Osteoblast (primary cell): ENCODE data around the gene SFXN3. TPM values are rescaled to one million over a fixed set of nuclear protein-coding genes. Genes with fewer than 3 reads are reported as not detected.

Source experiments
- DNase-seq: peaks from one replicate; pipeline ENCODE4 v3.0.0; 2011; ENCODE audit warnings: low spot score, mixed read lengths; ENCODE audit not compliant: insufficient read length; ENCODE audit errors: missing footprints
- H2AFZ ChIP-seq: 2 replicates; pipeline ENCODE4 v1.6.0; 2011; ENCODE audit warnings: mild to moderate bottlenecking, low read length
- H3K27ac ChIP-seq: 2 replicates; pipeline ENCODE4 v1.5.1; 2011; ENCODE audit warnings: mild to moderate bottlenecking, low read depth, low read length, moderate library complexity
- H3K27me3 ChIP-seq: 2 replicates; pipeline ENCODE4 v1.6.0; 2012; ENCODE audit warnings: mild to moderate bottlenecking, control low read depth, inconsistent platforms, low read length, moderate library complexity; ENCODE audit not compliant: insufficient read depth
- H3K36me3 ChIP-seq: 2 replicates; pipeline ENCODE4 v1.5.1; 2011; ENCODE audit warnings: mild to moderate bottlenecking, low read length, control low read depth, moderate library complexity; ENCODE audit not compliant: insufficient read depth
- H3K4me1 ChIP-seq: 2 replicates; pipeline ENCODE4 v1.5.1; 2011; ENCODE audit warnings: mild to moderate bottlenecking, low read length, control low read depth, moderate library complexity; ENCODE audit not compliant: insufficient read depth
- H3K4me2 ChIP-seq: 2 replicates; pipeline ENCODE4 v1.6.0; 2011; ENCODE audit warnings: mild to moderate bottlenecking, low read length; ENCODE audit not compliant: insufficient read depth
- H3K4me3 ChIP-seq: fragments of 200-600 bp; sonication (generic); 3 replicates; pipeline ENCODE4 v1.5.1; 2012; ENCODE audit warnings: mild to moderate bottlenecking, low read length, inconsistent platforms; ENCODE audit not compliant: insufficient read depth
- H3K79me2 ChIP-seq: 2 replicates; pipeline ENCODE4 v1.6.0; 2012; ENCODE audit warnings: mild to moderate bottlenecking, low read length, control low read depth, inconsistent platforms; ENCODE audit not compliant: insufficient read depth
- H3K9me3 ChIP-seq: 2 replicates; pipeline ENCODE4 v1.5.1; 2011; ENCODE audit warnings: low read depth, low read length, control low read depth
- H4K20me1 ChIP-seq: 2 replicates; pipeline ENCODE4 v1.6.0; 2012; ENCODE audit warnings: mild to moderate bottlenecking, low read length, control low read depth; ENCODE audit not compliant: insufficient read depth
- total RNA-seq: library from RNA; depleted of rRNA; stranded (reverse); fragments of >200 nt; gene quantifications from 2 replicates; pipeline ENCODE4 v1.2.3, GENCODE V29; 2012
- TF ChIP-seq, protein P1 (sequence below): IDR thresholded peaks from 2 replicates; pipeline ENCODE4 v1.5.1; 2011; ENCODE audit warnings: mild to moderate bottlenecking, low read depth, low read length, moderate library complexity; ENCODE audit errors: extremely low read depth

SFXN3 gene
- total RNA-seq, 1 donor, result 103 TPM

DNA sequence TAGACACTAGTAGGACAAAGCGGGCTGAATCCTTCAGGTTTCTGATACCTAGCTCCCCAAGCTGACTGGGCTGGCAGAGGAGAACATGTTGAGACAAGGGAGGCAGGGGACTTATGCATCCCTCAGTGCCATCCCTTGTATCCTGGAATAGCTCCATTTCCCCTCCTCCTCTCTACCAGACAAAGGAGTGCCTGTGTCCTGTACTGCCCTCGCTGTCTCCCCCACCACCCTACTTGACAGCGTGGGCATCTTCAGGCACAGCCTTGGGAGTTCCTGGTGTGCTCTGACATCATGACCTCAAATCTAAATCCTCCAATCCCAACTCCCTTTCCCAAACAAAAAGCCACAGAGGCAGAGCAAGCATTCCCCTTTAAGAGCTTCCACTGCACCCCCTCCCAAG lies 9.0 kb downstream of the SFXN3 start:
- TF ChIP-seq, protein P1, sequence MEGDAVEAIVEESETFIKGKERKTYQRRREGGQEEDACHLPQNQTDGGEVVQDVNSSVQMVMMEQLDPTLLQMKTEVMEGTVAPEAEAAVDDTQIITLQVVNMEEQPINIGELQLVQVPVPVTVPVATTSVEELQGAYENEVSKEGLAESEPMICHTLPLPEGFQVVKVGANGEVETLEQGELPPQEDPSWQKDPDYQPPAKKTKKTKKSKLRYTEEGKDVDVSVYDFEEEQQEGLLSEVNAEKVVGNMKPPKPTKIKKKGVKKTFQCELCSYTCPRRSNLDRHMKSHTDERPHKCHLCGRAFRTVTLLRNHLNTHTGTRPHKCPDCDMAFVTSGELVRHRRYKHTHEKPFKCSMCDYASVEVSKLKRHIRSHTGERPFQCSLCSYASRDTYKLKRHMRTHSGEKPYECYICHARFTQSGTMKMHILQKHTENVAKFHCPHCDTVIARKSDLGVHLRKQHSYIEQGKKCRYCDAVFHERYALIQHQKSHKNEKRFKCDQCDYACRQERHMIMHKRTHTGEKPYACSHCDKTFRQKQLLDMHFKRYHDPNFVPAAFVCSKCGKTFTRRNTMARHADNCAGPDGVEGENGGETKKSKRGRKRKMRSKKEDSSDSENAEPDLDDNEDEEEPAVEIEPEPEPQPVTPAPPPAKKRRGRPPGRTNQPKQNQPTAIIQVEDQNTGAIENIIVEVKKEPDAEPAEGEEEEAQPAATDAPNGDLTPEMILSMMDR, result no peak
- DNase-seq, result peak; percentile 43
- H3K79me2 ChIP-seq, result peaks cover 21% of the 10 kb centered on the region
- H3K4me1 ChIP-seq, result peaks cover 15% of the 10 kb centered on the region
- H4K20me1 ChIP-seq, result peaks cover 37% of the 10 kb centered on the region
- no peaks in the 10 kb centered on the region for H3K27me3 ChIP-seq
- no peaks in the 10 kb centered on the region for H3K9me3 ChIP-seq
- no peak overlapping the region for H3K27ac ChIP-seq
- H3K36me3 ChIP-seq, result peaks cover 55% of the 10 kb centered on the region
- H3K4me3 ChIP-seq, result no peak overlapping the region
- H2AFZ ChIP-seq, result no peak overlapping the region
- no peak overlapping the region for H3K4me2 ChIP-seq

DNA sequence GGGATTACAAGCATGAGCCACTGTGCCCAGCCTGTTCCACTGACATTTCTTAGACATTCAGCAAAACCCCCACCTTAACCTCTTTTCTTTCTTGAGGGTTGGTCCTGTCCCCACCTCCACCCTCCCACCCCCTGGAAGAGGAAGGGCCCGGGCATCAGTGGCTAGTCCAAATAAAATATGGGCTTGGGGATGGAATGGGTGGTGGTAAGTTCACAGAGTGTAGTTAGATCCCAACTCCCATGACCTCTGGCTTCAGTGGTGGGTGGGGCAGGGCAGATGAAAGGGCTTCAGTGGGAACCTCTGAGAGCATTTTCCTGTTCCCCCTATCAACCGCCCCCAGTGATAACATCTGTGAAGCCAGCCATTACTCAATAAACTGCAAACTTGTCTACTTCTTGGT lies 9.8 kb downstream of the SFXN3 start:
- peak; percentile 55 for DNase-seq
- Histone ChIP-seq H3K27me3 (no peaks in the 10 kb centered on the region), H3K4me3 (no peak overlapping the region), H2AFZ (no peak overlapping the region), H4K20me1 (peaks cover 29% of the 10 kb centered on the region), H3K27ac (no peak overlapping the region), H3K36me3 (peaks cover 47% of the 10 kb centered on the region), H3K79me2 (peaks cover 13% of the 10 kb centered on the region), H3K4me1 (peaks cover 15% of the 10 kb centered on the region), H3K4me2 (no peak overlapping the region), H3K9me3 (no peaks in the 10 kb centered on the region)
- TF ChIP-seq, protein P1, result no peak

DNA sequence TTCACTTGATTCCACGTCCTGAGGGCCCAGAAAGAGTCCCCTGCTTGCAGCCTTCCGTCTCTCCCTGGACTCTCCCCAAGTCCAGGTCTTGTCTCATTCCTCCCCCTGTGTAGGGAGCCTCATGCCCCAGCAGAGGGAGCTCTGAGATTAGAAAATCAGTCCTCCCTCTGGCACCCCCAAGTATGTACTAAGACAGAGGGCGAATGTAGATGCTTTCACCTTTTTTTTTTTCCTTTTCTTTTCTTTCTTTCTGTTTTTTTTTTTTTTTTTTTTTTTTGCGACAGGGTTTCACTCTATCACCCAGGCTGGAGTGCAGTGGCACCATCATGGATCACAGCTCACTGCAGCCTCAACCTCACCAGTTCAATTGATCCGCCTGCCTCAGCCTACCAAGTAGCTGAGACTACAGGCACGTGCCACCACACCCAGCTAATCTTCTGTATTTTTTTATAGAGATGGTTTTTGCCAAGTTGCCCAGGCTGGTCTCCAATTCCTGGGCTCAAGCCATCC lies 10.3 kb downstream of the SFXN3 start:
- peaks cover 24% of the 10 kb centered on the region for H4K20me1 ChIP-seq
- TF ChIP-seq, protein P1, result peak; percentile 87
- no peak overlapping the region for H3K27ac ChIP-seq
- DNase-seq, result peak; percentile 95
- H3K9me3 ChIP-seq, result no peaks in the 10 kb centered on the region
- H3K4me2 ChIP-seq, result no peak overlapping the region
- H3K4me1 ChIP-seq, result peaks cover 15% of the 10 kb centered on the region
- peaks cover 43% of the 10 kb centered on the region for H3K36me3 ChIP-seq
- H3K27me3 ChIP-seq, result no peaks in the 10 kb centered on the region
- H2AFZ ChIP-seq, result no peak overlapping the region
- peaks cover 8% of the 10 kb centered on the region for H3K79me2 ChIP-seq
- no peak overlapping the region for H3K4me3 ChIP-seq

DNA sequence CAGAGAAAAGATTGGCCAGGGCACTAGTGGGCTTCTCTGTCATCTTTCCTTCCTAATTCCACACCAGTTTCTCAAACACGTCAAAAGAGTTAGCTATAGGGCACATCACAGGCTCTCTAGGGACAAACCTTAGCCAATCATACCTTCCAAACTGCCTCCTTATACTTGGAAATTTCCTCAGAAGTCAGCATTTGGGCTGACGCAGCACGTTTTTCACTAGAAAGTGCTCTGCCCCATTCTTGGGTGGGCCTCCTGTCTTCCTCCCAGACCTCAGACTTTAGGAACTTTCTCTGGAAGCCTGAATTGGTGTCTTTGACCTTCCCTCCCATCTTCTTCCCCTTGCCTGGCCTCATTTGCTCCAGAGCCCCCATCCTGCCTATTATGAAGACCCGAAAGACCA lies 11.1 kb downstream of the SFXN3 start:
- H4K20me1 ChIP-seq, result peaks cover 16% of the 10 kb centered on the region
- DNase-seq, result peak; percentile 41
- peaks cover 21% of the 10 kb centered on the region for H3K4me1 ChIP-seq
- peak overlapping the region; percentile 77 for H3K4me3 ChIP-seq
- H3K9me3 ChIP-seq, result no peaks in the 10 kb centered on the region
- H3K79me2 ChIP-seq, result peaks cover 3% of the 10 kb centered on the region
- peaks cover 35% of the 10 kb centered on the region for H3K36me3 ChIP-seq
- peak overlapping the region; percentile 43 for H2AFZ ChIP-seq
- peak overlapping the region; percentile 89 for H3K4me2 ChIP-seq
- TF ChIP-seq, protein P1, result no peak
- peak overlapping the region; percentile 87 for H3K27ac ChIP-seq
- H3K27me3 ChIP-seq, result peaks cover 4% of the 10 kb centered on the region
